NOMO-1 (cell line): ENCODE data around the gene NINL.
"Not testable (repeated sequence)": the region's sequence is repeated elsewhere in the genome, so short reads cannot be mapped to it uniquely, and the experiment has no call there.

ENCODE experiments used
- DNase-seq, 2 experiments: peaks; one replicate each; lab custom pipeline; 2025; ENCODE audit not compliant: unreplicated experiment in 2 of 2; lab: John Stamatoyannopoulos, UW

NINL gene

DNA sequence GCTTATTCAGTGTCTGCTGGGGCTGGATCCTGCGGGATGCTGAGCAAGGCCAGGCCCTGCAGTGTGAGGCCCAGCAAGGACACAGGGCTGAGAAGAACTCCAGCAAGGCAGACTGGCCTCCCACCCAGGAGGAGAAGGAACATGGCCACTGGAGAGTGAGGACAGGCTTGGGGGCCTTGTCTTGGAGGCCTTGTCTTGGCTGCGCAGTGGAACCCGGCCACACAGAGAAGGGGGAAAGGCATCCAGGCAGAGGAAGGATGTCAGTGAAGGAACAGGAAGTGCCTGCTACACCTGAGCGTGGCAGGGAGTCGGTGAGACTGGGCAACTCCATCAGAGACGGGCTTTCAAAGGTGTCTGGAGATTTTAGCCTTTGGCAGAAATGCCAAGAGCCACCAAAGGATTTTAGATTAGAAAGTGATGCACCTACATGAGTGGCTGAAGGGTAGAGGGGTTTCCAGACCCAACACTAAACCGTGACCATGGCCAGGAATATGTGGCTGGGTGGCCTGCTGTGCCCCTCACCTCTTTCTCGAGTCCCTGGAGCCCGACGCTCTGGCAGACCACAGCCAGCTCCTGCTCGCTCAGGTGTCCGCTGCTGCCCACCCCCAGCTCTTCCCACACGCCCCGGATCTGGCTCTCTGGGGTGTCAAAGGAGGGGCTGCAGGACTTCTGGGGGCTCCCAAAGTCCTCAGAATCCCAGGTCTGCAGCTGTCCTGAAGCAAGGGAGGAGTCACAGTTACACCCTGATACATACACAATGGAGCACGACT, 80.8 kb downstream of the NINL start:
- DNase-seq = no peak

DNA sequence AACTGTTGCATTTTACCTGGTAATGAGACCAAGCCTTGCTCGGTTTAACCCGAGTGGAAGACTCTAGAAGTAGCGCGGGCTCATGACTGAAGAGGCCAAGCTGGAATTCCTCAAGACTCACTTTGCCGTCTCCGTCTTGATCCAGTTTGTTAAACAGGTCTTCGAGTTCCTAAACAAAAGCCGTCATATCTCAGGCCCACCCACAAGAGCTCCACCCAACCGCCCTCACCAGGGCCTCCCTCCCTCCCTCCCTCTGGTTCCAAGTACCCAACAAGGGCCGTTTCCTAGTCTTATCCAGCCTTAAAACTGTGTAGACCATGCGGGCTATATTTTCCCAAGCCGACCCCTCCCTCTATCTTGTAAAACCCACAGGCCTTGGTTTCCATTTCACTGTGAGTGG, 81.4 kb downstream of the NINL start:
- no peak for DNase-seq

DNA sequence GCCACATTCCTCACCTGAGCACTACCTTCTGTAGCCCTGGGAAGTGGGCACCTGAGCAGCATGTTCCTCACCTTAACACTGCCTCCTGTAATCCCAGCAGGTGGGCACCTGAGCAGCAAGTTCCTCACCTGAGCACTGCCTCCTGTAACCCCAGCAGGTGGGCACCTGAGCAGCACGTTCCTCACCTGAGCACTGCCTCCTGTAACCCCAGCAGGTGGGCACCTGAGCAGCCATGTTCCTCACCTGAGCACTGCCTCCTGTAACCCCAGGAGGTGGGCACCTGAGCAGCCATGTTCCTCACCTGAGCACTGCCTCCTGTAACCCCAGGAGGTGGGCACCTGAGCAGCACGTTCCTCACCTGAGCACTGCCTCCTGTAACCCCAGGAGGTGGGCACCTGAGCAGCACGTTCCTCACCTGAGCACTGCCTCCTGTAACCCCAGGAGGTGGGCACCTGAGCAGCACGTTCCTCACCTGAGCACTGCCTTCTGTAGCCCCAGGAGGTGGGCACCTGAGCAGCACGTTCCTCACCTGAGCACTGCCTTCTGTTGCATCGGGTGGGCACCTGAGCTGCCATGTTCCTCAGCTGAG, 82.2 kb downstream of the NINL start:
- not testable (repeated sequence) for DNase-seq

DNA sequence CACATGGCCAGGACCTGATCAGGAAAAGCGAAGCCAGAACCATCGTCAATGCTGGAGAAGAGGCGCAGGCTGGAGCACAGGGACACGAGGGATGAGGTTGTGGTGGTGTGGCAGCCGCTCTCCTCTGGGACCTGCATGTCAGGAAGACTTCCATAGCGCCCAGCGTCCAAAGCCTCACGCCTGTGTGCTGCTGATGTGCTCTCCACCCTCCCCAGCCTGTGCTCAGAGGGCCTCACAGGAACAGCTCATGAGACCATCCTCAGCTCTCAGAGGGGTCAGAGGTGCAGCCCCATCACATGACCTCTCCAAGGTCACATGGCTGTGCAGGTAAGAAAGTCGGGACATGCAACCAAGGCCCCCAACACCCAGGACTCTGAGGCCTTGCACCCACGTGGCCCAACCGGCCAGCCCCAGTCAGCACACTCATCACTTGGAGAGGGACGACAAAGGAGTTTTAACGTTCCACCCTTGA, 84.4 kb downstream of the NINL start:
- no peak for DNase-seq

DNA sequence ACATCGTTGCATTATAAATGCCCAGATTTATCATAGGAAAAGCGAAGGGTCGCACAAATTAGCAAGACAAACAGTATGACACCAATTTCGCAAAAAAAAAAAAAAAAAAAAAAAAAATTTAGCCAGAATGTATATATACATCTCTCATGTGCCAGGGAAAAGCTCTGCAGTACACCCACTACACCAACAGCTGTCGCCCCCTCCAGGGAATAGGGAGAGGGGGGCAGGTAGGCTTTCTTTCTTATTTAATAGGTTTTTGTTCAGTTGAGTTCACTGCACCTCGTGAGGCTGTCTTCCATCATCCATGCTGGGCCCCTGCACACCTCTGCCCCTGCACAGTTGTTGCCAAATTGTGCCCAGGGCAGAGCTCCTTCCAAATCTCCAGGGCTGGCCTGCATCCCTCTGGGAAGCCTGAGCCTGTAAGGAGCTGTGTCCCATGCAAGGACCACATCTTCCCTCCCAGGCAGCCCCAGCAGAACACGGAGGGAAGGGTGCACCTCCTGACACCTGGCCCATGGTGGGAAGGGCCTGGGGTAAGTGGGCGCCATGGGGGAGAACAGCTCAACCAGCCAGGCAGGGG, 85.4 kb downstream of the NINL start:
- DNase-seq = no peak

DNA sequence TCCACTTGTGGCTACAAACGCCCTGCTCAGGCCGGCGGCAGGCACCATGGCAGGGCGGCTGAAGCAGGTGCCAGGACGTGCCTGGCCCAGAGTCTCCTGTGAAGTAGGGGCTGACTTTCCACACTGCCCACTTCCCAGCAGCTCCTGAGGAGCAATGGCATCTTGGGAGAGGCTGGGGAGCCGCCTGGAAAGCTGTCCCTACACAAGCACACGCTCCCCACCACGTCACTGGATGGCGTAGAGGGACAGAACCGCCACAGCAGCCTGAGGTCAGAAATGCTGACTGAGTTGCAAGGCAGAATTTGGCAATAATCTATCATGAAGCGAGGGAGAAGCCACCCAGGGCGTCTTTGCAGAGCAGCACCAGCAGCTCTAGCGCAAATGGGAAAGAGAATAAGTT, 86.3 kb downstream of the NINL start:
- no peak for DNase-seq

DNA sequence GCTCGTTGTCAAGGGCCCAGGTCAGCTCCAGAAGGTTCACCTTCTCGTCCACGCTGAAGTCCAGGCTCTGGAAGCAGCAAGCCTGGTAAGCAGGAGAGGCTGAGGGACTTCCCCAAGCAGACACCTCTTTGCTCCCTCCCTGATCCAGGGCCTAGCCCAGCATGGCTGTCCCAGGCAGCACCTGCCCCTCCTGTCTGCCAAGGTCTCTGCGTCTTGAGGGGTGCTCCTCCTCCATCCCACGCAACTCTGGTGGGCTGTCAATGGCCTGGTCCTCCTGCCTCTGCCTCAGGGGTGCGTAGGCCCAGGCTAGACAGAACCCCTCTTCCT, 87.1 kb downstream of the NINL start:
- no peak for DNase-seq

DNA sequence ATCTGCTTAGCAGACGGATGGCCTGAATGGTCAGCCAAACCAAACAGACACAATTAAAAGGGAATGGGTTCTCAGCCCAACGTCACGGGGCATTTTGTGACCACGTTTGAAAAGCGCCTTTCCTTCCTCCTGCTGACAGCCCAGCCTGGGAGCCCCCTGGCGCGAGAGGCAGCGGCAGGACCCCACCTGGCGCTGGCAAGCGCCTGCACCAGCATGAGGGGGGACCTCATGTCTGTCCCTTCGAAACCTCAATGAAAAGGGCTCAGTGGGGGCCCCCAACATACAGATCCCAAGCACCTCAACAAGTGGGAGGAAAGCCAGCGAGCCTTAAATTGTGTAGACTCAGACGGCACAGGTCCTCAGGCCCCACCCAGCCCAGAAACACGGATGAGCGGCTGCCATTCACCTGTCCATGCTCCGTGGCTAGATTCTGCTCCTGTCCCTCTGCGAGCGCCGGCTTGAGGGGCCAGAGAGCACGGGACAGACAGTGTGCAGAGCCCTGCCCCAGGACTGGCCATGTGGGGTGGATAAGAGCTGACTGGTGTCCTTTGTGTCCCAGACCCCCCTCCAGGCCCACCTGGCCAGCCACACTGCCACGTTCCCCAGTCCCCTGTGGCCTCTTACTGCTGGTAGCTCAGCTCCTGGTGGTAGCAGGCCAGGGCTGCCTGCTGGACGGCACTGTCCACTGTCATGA, 87.6 kb downstream of the NINL start:
- no peak for DNase-seq

DNA sequence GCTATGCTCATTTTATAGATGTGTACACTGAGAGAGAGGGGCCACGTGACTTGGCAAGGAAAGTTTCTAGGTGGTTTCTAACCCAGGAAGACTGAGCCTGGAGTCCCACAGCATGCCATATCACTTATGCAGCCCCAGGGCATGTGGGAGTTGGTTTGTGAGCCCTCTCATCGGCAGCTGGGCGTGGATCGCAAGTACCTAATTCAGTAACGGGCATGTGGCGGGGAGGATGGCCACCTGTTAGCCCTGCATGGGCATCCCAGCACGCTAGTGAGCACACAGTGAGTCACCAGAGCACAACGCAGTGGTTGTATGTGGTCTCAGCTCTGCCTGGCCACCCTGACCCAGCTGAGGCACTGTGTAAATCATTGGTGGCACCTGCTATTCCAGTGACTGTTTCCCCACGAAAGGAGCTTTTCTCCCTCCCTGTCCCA, 88.3 kb downstream of the NINL start:
- no peak for DNase-seq

DNA sequence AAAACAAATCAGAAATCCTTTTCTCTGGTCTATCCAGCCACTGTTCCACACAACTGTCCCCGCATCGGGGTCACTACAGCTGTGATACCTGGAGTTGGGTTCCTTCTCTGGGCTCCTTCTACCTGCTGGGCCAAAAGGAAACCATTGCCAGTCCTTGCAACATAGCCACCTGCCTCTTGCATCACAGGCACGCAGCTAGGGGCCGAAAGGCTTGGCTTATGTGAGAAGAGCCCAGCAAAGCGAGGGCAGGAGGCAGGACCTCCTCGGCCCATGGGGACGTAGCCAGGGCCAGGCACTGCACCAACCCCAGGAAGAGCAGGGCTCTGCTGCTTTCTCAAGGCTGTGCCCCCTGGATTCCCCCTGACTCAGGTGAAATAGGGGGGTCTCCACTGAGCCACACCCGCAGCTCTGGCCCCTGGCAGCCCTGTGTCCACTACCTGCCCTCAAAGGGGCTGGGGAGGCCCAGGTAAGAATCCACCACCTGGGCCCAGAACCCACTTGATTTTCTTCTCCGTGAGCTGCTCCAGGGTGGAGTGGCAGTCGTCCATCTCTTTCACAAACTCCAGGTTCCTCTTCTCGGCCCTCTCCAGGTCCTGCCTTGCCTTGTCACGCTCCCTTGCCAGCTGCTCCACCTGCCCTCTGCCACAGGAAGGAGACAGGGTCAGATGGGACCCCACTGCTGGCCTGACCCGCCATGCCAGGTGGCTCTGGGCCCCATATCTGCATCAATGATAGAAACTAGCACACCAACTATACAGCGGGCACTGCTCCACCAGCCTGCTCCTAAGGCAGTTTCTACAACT, 89.0 kb downstream of the NINL start:
- no peak for DNase-seq

DNA sequence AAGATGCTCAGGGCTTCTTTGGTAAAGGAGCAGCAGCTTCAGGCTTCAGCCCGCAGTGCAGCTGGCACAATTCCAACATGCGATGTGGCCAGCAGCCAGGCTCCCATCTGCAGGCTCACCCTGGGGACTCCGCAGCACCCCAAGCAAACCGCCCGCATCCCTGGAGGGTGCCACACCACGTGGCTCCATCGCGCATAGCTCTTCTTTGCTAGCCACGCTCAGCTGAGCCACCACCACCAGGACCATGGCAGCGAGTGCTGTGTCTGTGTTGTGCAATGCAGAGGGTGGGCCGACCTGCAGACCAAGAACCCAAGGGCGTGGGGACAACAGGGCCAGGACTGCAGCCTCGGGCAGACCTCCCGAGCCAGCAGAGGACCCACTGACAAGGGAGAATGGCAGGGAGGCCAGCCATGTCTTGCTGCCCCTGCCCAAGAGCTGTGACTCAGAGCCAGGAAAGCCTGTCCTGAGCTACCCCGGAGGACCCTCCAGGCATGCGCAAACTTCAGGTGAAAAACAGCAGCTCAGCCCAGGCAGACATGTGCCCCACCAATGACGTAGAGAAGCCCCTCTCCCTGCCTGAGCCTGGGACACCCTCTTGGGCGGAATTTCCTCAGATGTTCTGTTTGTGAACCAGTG, 90.0 kb downstream of the NINL start:
- DNase-seq = no peak

DNA sequence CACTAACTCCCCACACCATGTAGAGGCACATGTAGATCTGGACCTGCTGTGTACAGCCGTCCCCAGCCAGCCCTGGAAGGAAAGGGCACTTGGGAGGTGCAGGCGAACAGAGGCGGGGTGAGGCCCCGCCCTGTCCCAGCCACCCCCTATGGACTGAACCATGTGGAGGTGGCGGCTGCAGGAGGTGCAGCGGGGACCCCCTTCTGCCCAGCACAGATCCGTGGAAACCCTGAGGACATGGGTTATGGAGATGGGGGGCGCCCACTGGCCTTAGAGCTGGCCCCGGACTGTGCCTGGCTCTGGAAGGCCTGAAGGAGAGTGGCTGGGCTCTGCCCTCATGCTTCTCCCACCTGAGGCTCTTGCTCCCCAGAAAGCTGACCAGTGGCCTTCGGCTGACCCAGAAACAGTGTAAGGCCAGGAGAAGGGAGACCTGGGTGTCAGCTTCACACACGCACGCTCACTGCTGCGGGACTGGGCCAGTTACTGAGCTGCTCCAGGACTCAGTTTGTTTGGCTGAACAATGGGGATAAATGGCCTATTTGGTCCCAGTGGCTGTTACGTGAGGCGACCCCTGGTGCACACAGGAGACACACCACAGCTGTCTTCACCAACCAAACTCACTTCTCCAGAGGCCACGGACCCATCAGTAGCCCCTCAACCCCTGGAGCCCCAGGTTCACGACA, 90.7 kb downstream of the NINL start:
- no peak for DNase-seq

DNA sequence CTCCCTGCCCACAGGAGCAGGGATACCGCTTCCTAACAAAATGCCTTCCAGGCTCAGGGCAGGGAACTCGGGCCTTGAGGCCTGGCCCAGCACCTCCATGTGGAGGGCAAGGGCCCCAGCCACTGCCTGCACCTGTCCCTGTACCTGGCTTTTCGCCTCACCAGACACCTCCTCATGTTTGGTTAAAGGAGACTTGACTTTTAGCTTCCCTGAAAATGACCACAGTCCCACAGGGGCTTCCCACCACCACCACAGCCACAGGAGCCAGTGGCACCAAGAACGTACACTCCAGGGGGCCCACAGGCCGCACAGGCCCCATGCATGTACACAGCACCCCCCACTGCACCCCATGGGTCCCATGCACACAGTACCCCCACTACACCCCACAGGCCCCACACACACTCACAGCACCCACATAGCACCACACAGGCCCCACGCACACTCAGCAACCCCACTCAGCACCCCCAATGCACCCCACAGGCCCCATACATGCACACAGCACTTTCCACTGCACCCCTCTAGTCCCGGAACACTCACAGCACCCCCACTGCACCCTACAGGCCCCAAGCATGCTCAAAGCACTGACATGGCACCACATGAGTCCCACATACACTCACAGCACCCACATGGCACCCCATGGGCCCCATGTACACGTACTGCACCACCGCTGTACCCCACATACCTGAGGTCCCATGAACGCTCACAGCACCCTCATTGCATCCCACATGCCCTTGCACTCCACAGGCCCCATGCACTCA, 91.4 kb downstream of the NINL start:
- DNase-seq = no peak

DNA sequence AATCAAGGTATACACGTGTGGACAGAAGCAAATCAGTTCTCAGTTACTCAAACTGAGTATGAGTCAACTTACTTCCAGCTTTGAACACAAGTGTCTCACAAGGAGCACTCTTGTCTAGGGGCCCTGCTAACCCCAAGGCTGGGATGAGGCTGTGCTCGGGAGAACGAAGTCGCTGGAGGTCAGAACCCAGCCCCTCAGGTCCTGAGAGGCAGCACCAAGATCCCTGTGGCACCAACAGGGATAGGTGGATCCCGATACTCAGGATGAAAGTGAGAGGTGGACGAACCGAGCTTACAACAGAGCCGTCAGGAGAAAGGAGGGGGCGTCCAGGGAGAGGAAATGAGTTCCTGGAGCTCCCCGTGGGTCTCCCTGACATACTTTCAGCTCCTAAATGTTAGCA, 92.2 kb downstream of the NINL start:
- DNase-seq = no peak

DNA sequence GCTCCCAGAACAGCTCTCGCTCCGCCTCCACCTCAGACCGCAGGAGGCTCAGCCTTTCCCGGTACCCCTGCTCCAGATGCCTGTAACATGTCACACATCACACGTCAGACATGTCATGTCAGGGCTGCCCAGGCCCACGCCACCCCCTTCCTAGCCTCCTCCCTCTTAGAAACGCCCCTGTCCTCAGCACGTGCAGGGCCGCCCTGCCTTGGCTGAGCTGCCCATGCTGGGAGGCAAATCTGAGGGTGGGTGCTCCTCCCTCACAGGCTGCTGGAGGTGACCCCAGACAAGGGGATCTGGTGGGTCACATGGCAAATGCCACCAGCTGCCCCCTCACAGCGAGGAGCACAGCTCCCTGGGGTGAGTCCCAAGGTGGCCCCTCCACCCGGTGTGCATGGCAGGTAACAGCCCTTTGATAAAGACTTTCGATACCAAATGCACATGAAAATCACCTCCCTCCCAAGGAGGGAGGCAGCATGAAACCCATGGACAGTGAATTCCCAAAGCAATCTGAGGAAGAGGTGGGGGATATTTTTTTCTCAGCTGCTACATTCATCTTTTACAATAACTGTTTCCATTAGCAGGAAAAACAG, 93.8 kb downstream of the NINL start:
- DNase-seq = no peak

DNA sequence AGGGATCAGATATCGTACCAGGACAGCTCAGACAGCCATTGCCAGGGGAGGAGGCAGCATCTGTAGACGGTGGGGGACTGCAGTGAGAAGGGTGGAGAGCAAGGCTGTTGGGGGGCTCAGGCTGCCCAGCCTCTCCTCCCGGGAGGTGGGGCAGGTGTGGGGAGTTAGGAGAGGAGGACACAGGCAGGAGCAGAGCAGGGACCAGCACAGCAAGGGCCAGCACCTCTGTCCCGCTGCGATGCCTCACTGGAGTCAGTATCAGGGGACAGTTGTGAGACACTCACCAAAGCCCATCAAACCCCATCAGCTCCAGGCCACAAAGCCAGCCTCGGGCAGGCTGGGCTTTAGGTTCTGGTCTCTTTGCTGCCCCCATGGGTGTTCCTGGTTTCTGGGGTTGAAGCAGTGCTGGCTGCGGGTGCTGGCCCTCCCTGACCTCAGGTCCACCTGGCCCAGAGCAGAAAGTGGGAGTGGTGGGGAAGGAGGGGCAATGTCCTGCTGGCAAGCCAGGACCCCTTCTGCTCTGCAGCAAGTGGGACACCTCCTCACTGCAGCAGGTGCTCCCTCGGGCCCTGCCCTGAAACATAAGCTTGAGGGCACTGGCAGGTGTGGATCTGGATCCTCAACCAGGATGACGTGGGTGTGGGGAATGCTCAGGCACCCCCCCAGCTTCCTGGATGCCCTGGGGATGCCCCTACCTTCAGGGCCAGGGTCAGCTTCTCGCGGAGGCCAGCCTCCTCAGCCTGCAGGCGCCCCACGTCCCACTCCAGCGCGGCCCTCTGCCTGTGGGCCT, 94.5 kb downstream of the NINL start:
- no peak for DNase-seq

DNA sequence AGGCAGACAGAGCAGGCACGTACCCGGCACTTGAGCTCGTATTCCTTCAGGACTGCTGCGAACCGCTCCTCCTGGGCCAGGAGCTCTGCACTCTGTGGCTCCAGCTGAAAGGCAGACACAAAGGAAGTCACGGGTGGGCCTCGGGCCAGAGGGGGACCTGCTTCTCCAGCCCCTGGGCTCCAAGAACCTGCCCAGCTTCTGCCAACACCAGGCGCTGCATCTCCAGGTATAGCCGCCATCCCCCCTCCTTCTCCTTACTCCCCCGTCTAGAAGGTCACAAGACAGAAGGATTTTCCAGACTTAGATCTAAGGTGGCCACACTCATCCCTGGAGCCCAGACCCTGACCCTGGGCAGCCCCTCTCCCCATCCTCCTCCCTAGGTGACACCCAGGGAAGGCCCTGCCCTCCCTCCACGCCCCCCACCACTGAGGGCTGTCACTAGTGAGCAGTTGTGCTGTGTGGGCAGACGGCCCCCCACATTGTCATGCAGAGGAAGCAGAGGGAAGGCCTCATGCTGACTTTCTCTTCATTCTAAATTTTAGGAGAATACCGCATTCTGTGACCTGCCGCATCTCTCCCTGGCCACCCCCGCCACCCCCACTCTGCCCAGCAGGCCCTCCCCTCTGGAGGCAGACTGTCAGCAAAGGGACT, 96.0 kb downstream of the NINL start:
- DNase-seq = no peak

DNA sequence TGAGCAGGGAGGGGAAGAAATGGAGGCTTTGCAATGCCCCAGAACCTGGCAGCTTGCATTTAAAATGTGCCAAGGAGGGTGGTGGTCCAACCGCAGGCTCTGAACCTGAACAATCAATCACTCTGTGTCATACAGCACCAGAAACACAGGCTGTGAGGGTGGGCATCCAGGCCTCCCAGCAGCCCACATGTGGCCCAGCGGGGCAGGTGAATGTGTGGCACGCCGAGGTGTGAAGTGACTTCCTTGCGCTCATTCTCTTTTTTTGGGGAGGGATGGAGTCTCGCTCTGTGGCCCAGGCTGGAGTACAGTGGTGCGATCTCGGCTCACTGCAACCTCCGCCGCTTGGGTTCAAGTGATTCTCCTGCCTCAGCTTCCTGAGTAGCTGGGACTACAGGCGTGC, 97.4 kb downstream of the NINL start:
- no peak for DNase-seq
